Measurements from ENCODE around the gene CREB3L2. TPM values are rescaled to one million over a fixed set of nuclear protein-coding genes. Genes with fewer than 3 reads are reported as not detected.
A peak's percentile ranks its signal among the peaks of the same experiment; 100 is the strongest.

The CREB3L2 gene
- total and polyA plus RNA-seq, 9 donors = 21.2 to 110 (median 80.8) TPM

GRCh38 chr7:137944168-137944567 lies 57.7 kb downstream of the CREB3L2 start:
- no peak overlapping the region for H3K4me3 ChIP-seq
- intact Hi-C loops (cut with DNase I) = loop anchor here in 2 of 4 donors (5.0 to 10.0 kb wide), 2 partner anchors 48 to 61 kb away; partner anchors contain the start of gene CREB3L2 (in 1 of the 2)

GRCh38 chr7:137943132-137943551 lies 58.7 kb downstream of the CREB3L2 start:
- Histone ChIP-seq H3K27ac (peak overlapping the region in 1 of 2 donors; percentile 71), H3K27me3 (no peaks in the 10 kb centered on the region), H3K4me1 (ENCODE audit: insufficient read depth) (peaks cover 8% of the 10 kb centered on the region), H3K4me3 (no peak overlapping the region), H3K9me3 (no peaks in the 10 kb centered on the region), H3K36me3 (no peaks in the 10 kb centered on the region)
- WGBS, 3 donors = 10 to 19% (median 15%) methylated on average over 2 of the region's 2 CpGs
- DNase-seq = peak; percentile 69 to 82 (median 77)
- intact Hi-C loops (cut with DNase I) = loop anchor here in 2 of 4 donors (5.0 to 10.0 kb wide), 2 partner anchors 49 to 62 kb away; partner anchors contain the start of gene CREB3L2 (in 1 of the 2)
- no peak for TF ChIP-seq CTCF (IDR thresholded peaks at IDR 0.05)
- TF ChIP-seq POLR2A (IDR thresholded peaks at IDR 0.05) = no peak
- TF ChIP-seq EP300 (IDR thresholded peaks at IDR 0.05) = no peak

More at GRCh38 chr7:137944168-137944567, 57.7 kb downstream of the CREB3L2 start:
- H3K9me3 ChIP-seq = no peaks in the 10 kb centered on the region
- H3K27ac ChIP-seq = peak overlapping the region in 1 of 2 donors; percentile 71
- peaks cover 8% of the 10 kb centered on the region for H3K4me1 ChIP-seq (ENCODE audit: insufficient read depth)
- peak in 2 of 5 donors; percentile 28 to 49 for DNase-seq
- 5 to 20% (median 12%) methylated on average over 6 of the region's 6 CpGs for WGBS, 3 donors
- no peaks in the 10 kb centered on the region for H3K27me3 ChIP-seq
- TF ChIP-seq EP300 (IDR thresholded peaks at IDR 0.05) = no peak
- TF ChIP-seq POLR2A (IDR thresholded peaks at IDR 0.05) = no peak
- no peak for TF ChIP-seq CTCF (IDR thresholded peaks at IDR 0.05)
- no peaks in the 10 kb centered on the region for H3K36me3 ChIP-seq

- no peaks in the 10 kb centered on the region for H3K9me3 ChIP-seq
- H3K27ac ChIP-seq = peak overlapping the region in 1 of 2 donors; percentile 67
- H3K4me1 ChIP-seq (ENCODE audit: insufficient read depth) = peaks cover 8% of the 10 kb centered on the region
- no peaks in the 10 kb centered on the region for H3K36me3 ChIP-seq
- no peak overlapping the region for H3K4me3 ChIP-seq
- H3K27me3 ChIP-seq = no peaks in the 10 kb centered on the region
- peak in 1 of 5 donors; percentile 64 for DNase-seq
- 9 to 16% (median 10%) methylated on average over 4 of the region's 4 CpGs for WGBS, 3 donors
- no peak for TF ChIP-seq CTCF (IDR thresholded peaks at IDR 0.05)
- no peak for TF ChIP-seq POLR2A (IDR thresholded peaks at IDR 0.05)
- no peak for TF ChIP-seq EP300 (IDR thresholded peaks at IDR 0.05)
- intact Hi-C loops (cut with DNase I) = loop anchor here in 2 of 4 donors (5.0 to 10.0 kb wide), 2 partner anchors 50 to 62 kb away; partner anchors contain the start of gene CREB3L2 (in 1 of the 2)
These were observed 59.3 kb downstream of the CREB3L2 start for GRCh38 chr7:137942484-137943115.

GRCh38 chr7:137940656-137941518 lies 61.0 kb downstream of the CREB3L2 start:
- TF ChIP-seq CTCF (IDR thresholded peaks at IDR 0.05) = no peak
- no peak for TF ChIP-seq EP300 (IDR thresholded peaks at IDR 0.05)
- TF ChIP-seq POLR2A (IDR thresholded peaks at IDR 0.05) = no peak
- no peaks in the 10 kb centered on the region for H3K9me3 ChIP-seq
- peaks cover 17% of the 10 kb centered on the region for H3K4me1 ChIP-seq (ENCODE audit: insufficient read depth)
- intact Hi-C loops (cut with DNase I) = loop anchor here in 2 of 4 donors (5.0 to 10.0 kb wide), 2 partner anchors 51 to 64 kb away; partner anchors contain the start of gene CREB3L2 (in 1 of the 2)
- no peak overlapping the region for H3K27ac ChIP-seq
- H3K36me3 ChIP-seq = no peaks in the 10 kb centered on the region
- H3K4me3 ChIP-seq = no peak overlapping the region
- 60 to 68% (median 64%) methylated on average over 11 of the region's 11 CpGs for WGBS, 3 donors
- no peaks in the 10 kb centered on the region for H3K27me3 ChIP-seq
- no peak for DNase-seq

All from ovary (tissue), 9 donors.